HepG2 (cell line): Measurements from ENCODE around the gene ULK4. TPM values are rescaled to one million over a fixed set of nuclear protein-coding genes. Genes with fewer than 3 reads are reported as not detected.

Experiments used
- HDAC1 ChIP-seq: sonication (generic); formaldehyde crosslinking; IDR thresholded peaks from 2 replicates; pipeline ENCODE4 v1.5.1; 2020; ENCODE audit warnings: mild to moderate bottlenecking, missing genetic modification reagents
- JDP2 ChIP-seq: sonication (generic); formaldehyde crosslinking; IDR thresholded peaks from 2 replicates; pipeline ENCODE4 v1.8.1; 2022; ENCODE audit warnings: missing genetic modification reagents, borderline replicate concordance
- MIER3 ChIP-seq: IDR thresholded peaks from 2 replicates; pipeline ENCODE4 v1.6.1; 2016; ENCODE audit warnings: missing compliant biosample characterization, borderline replicate concordance
- NCOR1 ChIP-seq: fragments of 200-600 bp; sonication (generic); IDR thresholded peaks from 2 replicates; pipeline ENCODE4 v1.7.0; 2017; ENCODE audit warnings: antibody characterized with exemption, low read length, borderline replicate concordance
- NFATC3 ChIP-seq: sonication (generic); formaldehyde crosslinking; IDR thresholded peaks from 2 replicates; pipeline ENCODE4 v1.5.1; 2020; ENCODE audit warnings: mild to moderate bottlenecking, missing genetic modification reagents
- NFYB ChIP-seq: sonication (generic); formaldehyde crosslinking; IDR thresholded peaks from 2 replicates; pipeline ENCODE4 v1.4.0; 2020; ENCODE audit warnings: missing genetic modification reagents
- PHF21A ChIP-seq: sonication (generic); formaldehyde crosslinking; IDR thresholded peaks from 2 replicates; pipeline ENCODE4 v1.5.0; 2020; ENCODE audit warnings: mild to moderate bottlenecking, missing genetic modification reagents
- RFX3 ChIP-seq: IDR thresholded peaks from 2 replicates; pipeline ENCODE4 v1.6.1; 2016; ENCODE audit warnings: missing biosample characterization, missing genetic modification reagents
- SKI ChIP-seq: fragments of 450-650 bp; IDR thresholded peaks from one replicate; pipeline ENCODE4 v1.6.1; 2018; ENCODE audit warnings: mild to moderate bottlenecking; ENCODE audit not compliant: partially characterized antibody
- SMYD3 ChIP-seq: sonication (generic); formaldehyde crosslinking; IDR thresholded peaks from 2 replicates; pipeline ENCODE4 v1.8.1; 2023; ENCODE audit warnings: mild to moderate bottlenecking, missing genetic modification reagents
- SP5 ChIP-seq: IDR thresholded peaks from 2 replicates; pipeline ENCODE4 v1.6.1; 2016; ENCODE audit warnings: low read depth, borderline replicate concordance
- STAG1 ChIP-seq: sonication (generic); formaldehyde crosslinking; IDR thresholded peaks from 2 replicates; pipeline ENCODE4 v1.4.0; 2020; ENCODE audit warnings: missing genetic modification reagents
- TGIF2 ChIP-seq: IDR thresholded peaks from 2 replicates; pipeline ENCODE4 v1.6.1; 2016; ENCODE audit warnings: control low read depth, missing compliant biosample characterization
- TOE1 ChIP-seq: sonication (generic); formaldehyde crosslinking; IDR thresholded peaks from 2 replicates; pipeline ENCODE4 v1.4.0; 2020; ENCODE audit warnings: mild to moderate bottlenecking, missing genetic modification reagents
- ZBTB3 ChIP-seq: sonication (generic); formaldehyde crosslinking; IDR thresholded peaks from 2 replicates; pipeline ENCODE4 v1.4.0; 2020; ENCODE audit warnings: low read depth, mild to moderate bottlenecking, moderate library complexity, missing genetic modification reagents, borderline replicate concordance
- ZBTB8A ChIP-seq: sonication (generic); formaldehyde crosslinking; IDR thresholded peaks from 2 replicates; pipeline ENCODE4 v1.4.0; 2020; ENCODE audit warnings: mild to moderate bottlenecking, low read depth, missing genetic modification reagents, borderline replicate concordance
- ZC3H13 ChIP-seq: sonication (generic); formaldehyde crosslinking; IDR thresholded peaks from 2 replicates; pipeline ENCODE4 v1.8.1; 2023; ENCODE audit warnings: mild to moderate bottlenecking, missing genetic modification reagents, moderate library complexity
- ZFP36L2 ChIP-seq: sonication (generic); formaldehyde crosslinking; IDR thresholded peaks from 2 replicates; pipeline ENCODE4 v1.4.0; 2020; ENCODE audit warnings: missing genetic modification reagents
- ZFP41 ChIP-seq: sonication (generic); formaldehyde crosslinking; IDR thresholded peaks from 2 replicates; pipeline ENCODE4 v1.4.0; 2020; ENCODE audit warnings: mild to moderate bottlenecking, missing genetic modification reagents, borderline replicate concordance
- ZFX ChIP-seq: sonication (generic); formaldehyde crosslinking; IDR thresholded peaks from 2 replicates; pipeline ENCODE4 v1.4.0; 2020; ENCODE audit warnings: mild to moderate bottlenecking, low read depth, missing genetic modification reagents, moderate library complexity
- ZMYM4 ChIP-seq: sonication (generic); formaldehyde crosslinking; IDR thresholded peaks from 2 replicates; pipeline ENCODE4 v1.8.1; 2023; ENCODE audit warnings: mild to moderate bottlenecking, missing genetic modification reagents
- ZNF253 ChIP-seq: sonication (generic); formaldehyde crosslinking; IDR thresholded peaks from 2 replicates; pipeline ENCODE4 v1.8.0; 2022; ENCODE audit warnings: mild to moderate bottlenecking, missing genetic modification reagents, borderline replicate concordance
- ZNF382 ChIP-seq: sonication (generic); formaldehyde crosslinking; IDR thresholded peaks from 2 replicates; pipeline ENCODE4 v1.5.0; 2020; ENCODE audit warnings: missing genetic modification reagents, mild to moderate bottlenecking, borderline replicate concordance
- ZNF446 ChIP-seq: sonication (generic); formaldehyde crosslinking; IDR thresholded peaks from 2 replicates; pipeline ENCODE4 v1.5.0; 2020; ENCODE audit warnings: mild to moderate bottlenecking, missing genetic modification reagents
- ZNF674 ChIP-seq: sonication (generic); formaldehyde crosslinking; IDR thresholded peaks from 2 replicates; pipeline ENCODE4 v1.5.0; 2020; ENCODE audit warnings: low read depth, mild to moderate bottlenecking, missing genetic modification reagents
- ZNF777 ChIP-seq: sonication (generic); formaldehyde crosslinking; IDR thresholded peaks from 2 replicates; pipeline ENCODE4 v1.4.0; 2020; ENCODE audit warnings: missing genetic modification reagents
- ZNF782 ChIP-seq: sonication (generic); formaldehyde crosslinking; IDR thresholded peaks from 2 replicates; pipeline ENCODE4 v1.4.0; 2020; ENCODE audit warnings: missing genetic modification reagents, mild to moderate bottlenecking, borderline replicate concordance
- polyA plus RNA-seq, 8 experiments: library from polyadenylated mRNA; depleted of rRNA in 3 of 8; stranded (reverse) in 7 of 8; unstranded in 1 of 8; fragments of >200 nt; fragmentation: Illumina TruSeq in 4 of 8; extraction: Trizol in 4 of 8; gene quantifications; 2 replicates each; pipeline versions ENCODE4 v1.2.1 to v1.2.3, GENCODE V29; 2011 to 2016; ENCODE audit warnings: low read depth in 4 of 8, missing spikeins in 1 of 8, mixed read lengths in 1 of 8; ENCODE audit not compliant: insufficient read depth in 1 of 8
- total RNA-seq, 5 experiments: library from RNA; depleted of rRNA; stranded (reverse); fragments of >200 nt; fragmentation: Illumina TruSeq; extraction: Trizol; gene quantifications; 2 replicates each; pipeline ENCODE4 v1.2.3, GENCODE V29; 2016; ENCODE audit warnings: low read depth in 1 of 5
- TF ChIP-seq, protein P1 (sequence below), 2 experiments: sonication (generic) in 1 of 2; formaldehyde crosslinking in 1 of 2; IDR thresholded peaks; 2 replicates each; pipeline versions ENCODE4 v1.4.0 to v1.6.1; 2016 to 2020; ENCODE audit warnings: borderline replicate concordance in 1 of 2, low read depth in 1 of 2, mild to moderate bottlenecking in 1 of 2, missing genetic modification reagents in 1 of 2

Gene ULK4
- total and polyA plus RNA-seq, 2 of the 13 experiments (the other 11 are each of a cell fraction or from before 2014, with no cell fraction given), result 6.7 to 11.8 TPM

DNA sequence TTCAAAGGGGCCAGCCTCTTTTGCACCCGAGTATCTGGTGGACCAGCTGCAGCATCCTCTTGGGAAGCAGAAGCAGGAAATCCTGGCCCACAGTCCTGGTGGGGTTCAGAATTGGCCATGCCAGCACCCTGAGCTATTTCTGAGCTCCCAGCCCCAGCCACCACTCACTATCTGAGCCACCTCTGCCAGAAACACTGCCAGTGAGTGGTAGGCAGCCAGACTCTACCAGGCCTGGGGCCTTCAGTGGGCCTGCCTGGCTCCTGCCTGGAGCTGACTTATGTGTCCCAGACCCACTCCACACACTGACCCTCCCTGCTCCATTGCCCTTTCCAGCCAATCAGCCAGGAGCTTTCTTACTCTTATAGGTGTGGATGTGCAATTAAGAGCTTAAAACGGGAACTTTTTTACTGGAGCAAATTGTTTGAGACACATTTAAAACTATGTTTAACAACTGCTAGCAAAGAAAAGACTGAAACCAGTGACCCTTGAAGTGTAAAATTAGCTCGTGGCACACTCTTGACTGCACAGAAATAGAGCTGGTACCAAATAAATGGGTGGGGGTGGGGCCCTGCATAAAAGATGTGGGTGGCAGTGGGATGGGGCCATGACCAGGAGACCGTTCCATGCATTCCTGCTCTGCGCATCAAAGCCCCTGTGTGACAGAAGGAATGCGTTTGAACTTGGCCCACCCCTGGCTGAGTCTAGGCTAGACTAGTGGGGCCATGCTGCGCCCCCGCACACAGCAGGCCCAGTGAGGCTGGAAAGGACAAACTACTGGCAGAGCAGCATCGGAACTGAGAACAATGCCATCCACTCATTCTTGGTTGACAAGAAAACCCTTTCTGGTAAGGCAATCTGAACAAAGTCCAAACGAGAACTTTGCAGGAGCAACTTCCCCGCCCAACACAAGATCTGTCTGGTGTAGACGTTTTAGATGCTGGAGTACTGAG lies 714.6 kb downstream of the ULK4 start (continued):
- TF ChIP-seq, protein P1, sequence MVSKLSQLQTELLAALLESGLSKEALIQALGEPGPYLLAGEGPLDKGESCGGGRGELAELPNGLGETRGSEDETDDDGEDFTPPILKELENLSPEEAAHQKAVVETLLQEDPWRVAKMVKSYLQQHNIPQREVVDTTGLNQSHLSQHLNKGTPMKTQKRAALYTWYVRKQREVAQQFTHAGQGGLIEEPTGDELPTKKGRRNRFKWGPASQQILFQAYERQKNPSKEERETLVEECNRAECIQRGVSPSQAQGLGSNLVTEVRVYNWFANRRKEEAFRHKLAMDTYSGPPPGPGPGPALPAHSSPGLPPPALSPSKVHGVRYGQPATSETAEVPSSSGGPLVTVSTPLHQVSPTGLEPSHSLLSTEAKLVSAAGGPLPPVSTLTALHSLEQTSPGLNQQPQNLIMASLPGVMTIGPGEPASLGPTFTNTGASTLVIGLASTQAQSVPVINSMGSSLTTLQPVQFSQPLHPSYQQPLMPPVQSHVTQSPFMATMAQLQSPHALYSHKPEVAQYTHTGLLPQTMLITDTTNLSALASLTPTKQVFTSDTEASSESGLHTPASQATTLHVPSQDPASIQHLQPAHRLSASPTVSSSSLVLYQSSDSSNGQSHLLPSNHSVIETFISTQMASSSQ (IDR thresholded peaks at IDR 0.05; ENCODE audit: low read depth), result no peak
- TF ChIP-seq, protein P1 (CRISPR knock-in tag; IDR thresholded peaks at IDR 0.05; ENCODE audit: borderline replicate concordance), result peak; percentile 82; the same call in 1 of the 2 replicates
- no peak for TF ChIP-seq ZNF253 (CRISPR knock-in tag)
- peak; percentile 43 for TF ChIP-seq STAG1
- no peak for TF ChIP-seq ZNF777 (CRISPR knock-in tag)
- TF ChIP-seq ZFX (CRISPR knock-in tag), result 0 out of 2 replicates have a peak, but pooled peaks have one; percentile 13
- TF ChIP-seq ZFP41 (CRISPR knock-in tag), result no peak
- TF ChIP-seq RFX3 (CRISPR knock-in tag), result no peak
- TF ChIP-seq ZNF674 (CRISPR knock-in tag), result no peak
- peak; percentile 81 for TF ChIP-seq SP5 (CRISPR knock-in tag)
- TF ChIP-seq MIER3 (CRISPR knock-in tag), result no peak
- no peak for TF ChIP-seq ZFP36L2
- TF ChIP-seq ZNF782 (CRISPR knock-in tag), result no peak
- TF ChIP-seq SMYD3 (CRISPR knock-in tag), result no peak
- TF ChIP-seq ZBTB8A (CRISPR knock-in tag), result no peak
- TF ChIP-seq ZC3H13 (CRISPR knock-in tag), result no peak
- no peak for TF ChIP-seq NFYB (CRISPR knock-in tag)
- peak; percentile 60; the same call in 1 of the 2 replicates for TF ChIP-seq ZMYM4 (CRISPR knock-in tag)
- peak; percentile 87; the same call in 1 of the 2 replicates for TF ChIP-seq NCOR1
- TF ChIP-seq SKI, result peak; percentile 91
- TF ChIP-seq ZNF382 (CRISPR knock-in tag), result no peak
- peak; percentile 47; the same call in 1 of the 2 replicates for TF ChIP-seq HDAC1 (CRISPR knock-in tag)
- TF ChIP-seq NFATC3 (CRISPR knock-in tag), result no peak
- no peak for TF ChIP-seq ZBTB3 (CRISPR knock-in tag)
- peak; percentile 65; the same call in 1 of the 2 replicates for TF ChIP-seq PHF21A
- TF ChIP-seq JDP2, result no peak
- TF ChIP-seq ZNF446 (CRISPR knock-in tag), result no peak
- no peak for TF ChIP-seq TGIF2
- no peak for TF ChIP-seq TOE1 (CRISPR knock-in tag)
